Liver (tissue), 3 donors: ENCODE measurements around the gene DLST.

Experiments used
- CTCF ChIP-seq: fragments of 150-350 bp; IDR thresholded peaks from 2 replicates; pipeline ENCODE4 v1.5.1; 2017; ENCODE audit warnings: improper control_type of control experiment, low read depth, low read length; ENCODE audit not compliant: missing input control
- FOXA1 ChIP-seq: IDR thresholded peaks from 2 replicates; pipeline ENCODE4 v1.6.1; 2016; ENCODE audit warnings: antibody characterized with exemption
- JUND ChIP-seq, 2 donors: IDR thresholded peaks; 2 replicates each; pipeline ENCODE4 v1.6.1; 2016; ENCODE audit warnings: antibody characterized with exemption in 2 of 2
- MAX ChIP-seq: IDR thresholded peaks from 2 replicates; pipeline ENCODE4 v1.6.1; 2016; ENCODE audit warnings: antibody characterized with exemption
- RAD21 ChIP-seq, 2 donors: IDR thresholded peaks; 2 replicates each; pipeline ENCODE4 v1.6.1; 2016; ENCODE audit warnings: antibody characterized with exemption in 2 of 2, mild to moderate bottlenecking in 2 of 2
- REST ChIP-seq: IDR thresholded peaks from 2 replicates; pipeline ENCODE4 v1.6.1; 2016; ENCODE audit warnings: antibody characterized with exemption, mild to moderate bottlenecking
- RXRA ChIP-seq, 2 donors: IDR thresholded peaks; 2 replicates each; pipeline ENCODE4 v1.6.1; 2017 to 2018; ENCODE audit warnings: antibody characterized with exemption in 2 of 2, mild to moderate bottlenecking in 1 of 2
- TAF1 ChIP-seq: conservative IDR thresholded peaks from 2 replicates; pipeline ENCODE4 v1.6.1; 2016; ENCODE audit warnings: antibody characterized with exemption, mild to moderate bottlenecking
- YY1 ChIP-seq: IDR thresholded peaks from 2 replicates; pipeline ENCODE4 v1.6.1; 2016; ENCODE audit warnings: antibody characterized with exemption, mild to moderate bottlenecking
- ZBTB33 ChIP-seq: IDR thresholded peaks from 2 replicates; pipeline ENCODE4 v1.6.1; 2016; ENCODE audit warnings: antibody characterized with exemption
- donor health status: healthy.
- donor health status: healthy.

- TF ChIP-seq YY1 (no peak), CTCF (no peak), RXRA (IDR thresholded peaks at IDR 0.05) (no peak), RAD21 (IDR thresholded peaks at IDR 0.05) (no peak), ZBTB33 (no peak), FOXA1 (no peak), MAX (no peak), REST (no peak), TAF1 (no peak), JUND (IDR thresholded peaks at IDR 0.05) (no peak)
Observed at GRCh38 chr14:74864198-74864597, 17.5 kb upstream of the DLST start.
